Endothelial cell (in vitro differentiated cells): ENCODE results near the gene FRAS1. TPM values are rescaled to one million over a fixed set of nuclear protein-coding genes. Genes with fewer than 3 reads are reported as not detected.
"Not testable (repeated sequence)": the region's sequence is repeated elsewhere in the genome, so short reads cannot be mapped to it uniquely, and the experiment has no call there.

ENCODE experiments used
- DNase-seq: peaks from one replicate; pipeline ENCODE4 v3.0.0; 2021; ENCODE audit warnings: low spot score
- H3K27ac Mint-ChIP-seq: one replicate; pipeline ENCODE4 v1.8.0; 2021; ENCODE audit warnings: mixed read lengths, inconsistent platforms; ENCODE audit not compliant: unreplicated experiment
- H3K27me3 Mint-ChIP-seq: one replicate; pipeline ENCODE4 v1.8.0; 2021; ENCODE audit warnings: mild to moderate bottlenecking, moderate library complexity, mixed read lengths, inconsistent platforms; ENCODE audit not compliant: unreplicated experiment
- H3K36me3 Mint-ChIP-seq: one replicate; pipeline ENCODE4 v1.8.0; 2021; ENCODE audit warnings: mild to moderate bottlenecking, low read depth, mixed read lengths, inconsistent platforms; ENCODE audit not compliant: unreplicated experiment
- H3K4me1 Mint-ChIP-seq: one replicate; pipeline ENCODE4 v1.8.0; 2021; ENCODE audit warnings: mild to moderate bottlenecking, mixed read lengths, inconsistent platforms; ENCODE audit not compliant: unreplicated experiment
- H3K4me3 Mint-ChIP-seq: one replicate; pipeline ENCODE4 v1.8.0; 2021; ENCODE audit warnings: mild to moderate bottlenecking, mixed read lengths, inconsistent platforms; ENCODE audit not compliant: unreplicated experiment
- H3K9me3 Mint-ChIP-seq: one replicate; pipeline ENCODE4 v1.8.0; 2021; ENCODE audit warnings: mixed read lengths, inconsistent platforms; ENCODE audit not compliant: unreplicated experiment
- CTCF ChIP-seq: fragments of 200-600 bp; sonication (generic); IDR thresholded peaks from one replicate; pipeline ENCODE4 v1.5.0; 2021; ENCODE audit warnings: antibody characterized with exemption; ENCODE audit not compliant: unreplicated experiment
- total RNA-seq: library from RNA; stranded (reverse); fragmentation: NEBNext Ultra II Directional; extraction: Animal tissue kit (Norgen Biotek cat#: 25700); gene quantifications from one replicate; pipeline ENCODE4 v1.2.1, GENCODE V29; 2021; ENCODE audit not compliant: unreplicated experiment

Gene FRAS1
- total RNA-seq, 1 donor from 2014 or later = 51.7 TPM

GRCh38 chr4:78207541-78207940 is 150.4 kb downstream of the FRAS1 start:
- Mint-ChIP-seq H3K27me3 (peaks cover 5% of the 10 kb centered on the region), H3K9me3 (no peaks in the 10 kb centered on the region), H3K36me3 (no peaks in the 10 kb centered on the region), H3K4me1 (peaks cover 48% of the 10 kb centered on the region), H3K4me3 (no peak overlapping the region), H3K27ac (peak overlapping the region; percentile 84)
- TF ChIP-seq CTCF = no peak
- DNase-seq = no peak

DNA sequence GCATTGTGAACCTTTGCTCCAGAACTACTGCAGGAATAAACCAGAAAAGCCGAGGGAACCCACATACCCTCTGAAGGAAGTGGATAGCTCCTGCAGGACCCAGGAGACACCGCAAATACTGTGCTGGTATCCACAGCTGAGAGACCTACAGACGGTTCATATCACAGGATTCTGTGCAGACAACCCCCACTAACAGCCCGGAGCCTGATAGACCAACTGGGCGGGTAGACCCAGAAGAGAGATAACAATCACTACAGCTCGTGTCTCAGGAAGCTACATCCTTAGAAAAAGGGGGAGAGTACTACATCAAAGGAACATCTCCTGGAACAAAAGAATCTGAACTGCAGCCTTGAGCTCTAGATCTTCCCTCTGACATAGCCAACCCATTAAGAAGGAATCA is 150.8 kb downstream of the FRAS1 start:
- Mint-ChIP-seq H3K27ac (peak overlapping the region; percentile 84), H3K27me3 (peaks cover 4% of the 10 kb centered on the region), H3K9me3 (no peaks in the 10 kb centered on the region), H3K36me3 (no peaks in the 10 kb centered on the region), H3K4me3 (no peak overlapping the region), H3K4me1 (peaks cover 48% of the 10 kb centered on the region)
- DNase-seq = no peak
- no peak for TF ChIP-seq CTCF

DNA sequence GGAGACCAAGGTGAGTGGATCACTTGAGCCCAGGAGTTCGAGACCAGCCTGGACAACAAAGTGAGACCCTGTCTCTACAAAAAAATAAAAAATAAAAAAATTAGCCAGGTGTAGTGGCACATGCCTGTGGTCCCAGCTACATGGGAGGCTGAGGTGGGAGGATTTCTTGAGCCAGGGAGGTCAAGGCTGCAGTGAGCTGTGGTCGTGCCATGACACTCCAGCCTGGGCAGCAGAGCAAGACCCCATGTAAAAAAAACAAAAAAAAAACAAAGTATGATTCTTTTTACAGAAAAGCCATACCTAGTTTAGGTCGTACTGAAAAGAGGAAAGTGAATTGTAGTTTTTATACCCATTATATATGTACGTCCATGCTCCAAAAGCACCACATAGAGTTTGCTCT is 151.8 kb downstream of the FRAS1 start:
- H3K36me3 Mint-ChIP-seq, H3K27me3 Mint-ChIP-seq, H3K4me3 Mint-ChIP-seq, H3K27ac Mint-ChIP-seq, H3K9me3 Mint-ChIP-seq, DNase-seq: not testable (repeated sequence)
- peaks cover 48% of the 10 kb centered on the region for H3K4me1 Mint-ChIP-seq

GRCh38 chr4:78210694-78211410 is 153.7 kb downstream of the FRAS1 start:
- Mint-ChIP-seq H3K4me3 (peak overlapping the region; percentile 27), H3K36me3 (no peaks in the 10 kb centered on the region), H3K4me1 (peaks cover 33% of the 10 kb centered on the region), H3K9me3 (no peaks in the 10 kb centered on the region), H3K27me3 (no peaks in the 10 kb centered on the region), H3K27ac (no peak overlapping the region)
- DNase-seq = no peak
- no peak for TF ChIP-seq CTCF

DNA sequence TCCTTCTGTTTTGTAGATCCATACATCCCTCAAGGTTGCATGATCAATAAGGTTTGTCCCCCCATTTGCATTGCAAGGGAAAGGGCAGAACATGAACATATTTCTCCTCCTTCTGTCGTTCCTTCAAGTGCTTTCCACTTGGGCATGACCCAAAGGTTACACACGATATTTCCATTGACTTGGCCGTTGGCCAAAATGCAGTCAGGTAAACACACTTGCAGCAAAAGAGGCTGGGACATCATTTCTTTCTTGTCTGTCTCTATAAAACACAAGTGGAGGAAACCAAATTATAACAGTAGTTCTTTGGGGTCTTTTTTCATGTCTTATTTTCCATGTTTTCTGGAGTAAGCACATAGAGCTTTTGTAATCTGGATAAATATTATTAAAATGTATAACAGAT is 156.1 kb downstream of the FRAS1 start:
- no peaks in the 10 kb centered on the region for H3K27me3 Mint-ChIP-seq
- no peak overlapping the region for H3K27ac Mint-ChIP-seq
- TF ChIP-seq CTCF = no peak
- no peaks in the 10 kb centered on the region for H3K9me3 Mint-ChIP-seq
- H3K4me1 Mint-ChIP-seq = peaks cover 13% of the 10 kb centered on the region
- no peak for DNase-seq
- H3K4me3 Mint-ChIP-seq = no peak overlapping the region
- no peaks in the 10 kb centered on the region for H3K36me3 Mint-ChIP-seq
